ENCODE measurements around the gene IGF1R. TPM values are rescaled to one million over a fixed set of nuclear protein-coding genes. Genes with fewer than 3 reads are reported as not detected.

Gene IGF1R
- total and polyA plus RNA-seq, 2 experiments from 2014 or later: 9.5 to 92.4 TPM

DNA sequence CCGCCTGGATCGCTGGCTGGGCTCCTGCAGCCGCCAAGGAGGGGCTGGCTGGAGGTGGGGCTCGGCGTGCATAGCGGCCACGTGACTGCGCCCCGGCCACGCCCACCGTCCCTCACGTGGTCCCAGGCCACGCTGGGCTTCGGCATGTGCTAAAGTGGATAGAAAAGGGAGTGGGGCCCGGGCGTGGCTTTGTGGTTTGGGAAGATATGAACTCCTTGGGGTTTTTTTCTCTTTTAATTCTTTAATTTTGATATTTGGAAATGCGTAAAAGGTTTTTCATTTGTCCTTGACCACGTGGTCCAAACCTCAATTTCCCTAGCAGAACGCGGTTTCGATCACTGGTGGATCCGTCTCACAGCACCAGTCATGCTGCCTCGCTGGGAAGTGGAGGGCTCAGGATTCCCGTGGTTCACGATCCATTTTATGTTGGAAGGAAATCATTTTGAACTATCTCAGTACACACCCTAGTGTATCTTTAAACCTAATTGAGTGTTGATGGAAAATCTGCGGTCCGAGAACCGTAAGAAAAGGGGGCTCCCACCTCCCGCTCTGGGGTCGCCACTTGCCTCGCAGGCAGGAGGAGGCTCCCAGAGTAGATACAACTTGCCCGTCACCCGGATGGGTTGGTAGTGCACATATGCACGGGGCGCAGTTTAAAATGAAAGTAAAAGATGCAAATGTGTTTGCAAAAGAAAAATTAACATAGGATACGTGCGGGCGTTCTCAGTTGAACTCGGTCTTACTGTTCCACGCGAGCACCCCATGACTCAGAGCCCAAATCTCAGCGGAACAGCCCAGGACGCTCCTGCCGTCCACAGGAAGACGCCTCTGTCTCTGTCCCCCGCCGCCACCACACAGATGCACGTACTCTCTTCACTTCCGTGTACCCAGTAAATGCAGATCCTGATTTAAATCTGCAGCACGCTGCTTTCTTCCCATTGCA is 217.3 kb downstream of the IGF1R start:
- no peaks in the 10 kb centered on the region for H3K9me3 ChIP-seq (ENCODE audit: low read depth)
- H3K4me3 ChIP-seq: no peak overlapping the region
- DNase-seq (ENCODE audit: low read depth in 1 of 2, low spot score in 1 of 2): peak in 1 of 2 donors; percentile 85
- H3K27me3 ChIP-seq: no peaks in the 10 kb centered on the region
- TF ChIP-seq, protein P1, sequence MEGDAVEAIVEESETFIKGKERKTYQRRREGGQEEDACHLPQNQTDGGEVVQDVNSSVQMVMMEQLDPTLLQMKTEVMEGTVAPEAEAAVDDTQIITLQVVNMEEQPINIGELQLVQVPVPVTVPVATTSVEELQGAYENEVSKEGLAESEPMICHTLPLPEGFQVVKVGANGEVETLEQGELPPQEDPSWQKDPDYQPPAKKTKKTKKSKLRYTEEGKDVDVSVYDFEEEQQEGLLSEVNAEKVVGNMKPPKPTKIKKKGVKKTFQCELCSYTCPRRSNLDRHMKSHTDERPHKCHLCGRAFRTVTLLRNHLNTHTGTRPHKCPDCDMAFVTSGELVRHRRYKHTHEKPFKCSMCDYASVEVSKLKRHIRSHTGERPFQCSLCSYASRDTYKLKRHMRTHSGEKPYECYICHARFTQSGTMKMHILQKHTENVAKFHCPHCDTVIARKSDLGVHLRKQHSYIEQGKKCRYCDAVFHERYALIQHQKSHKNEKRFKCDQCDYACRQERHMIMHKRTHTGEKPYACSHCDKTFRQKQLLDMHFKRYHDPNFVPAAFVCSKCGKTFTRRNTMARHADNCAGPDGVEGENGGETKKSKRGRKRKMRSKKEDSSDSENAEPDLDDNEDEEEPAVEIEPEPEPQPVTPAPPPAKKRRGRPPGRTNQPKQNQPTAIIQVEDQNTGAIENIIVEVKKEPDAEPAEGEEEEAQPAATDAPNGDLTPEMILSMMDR (IDR thresholded peaks at IDR 0.05; ENCODE audit: low read depth, low read length): no peak
- peaks cover 6% of the 10 kb centered on the region for H3K4me1 ChIP-seq (ENCODE audit: low read depth)
- H3K36me3 ChIP-seq: no peaks in the 10 kb centered on the region
- H3K27ac ChIP-seq: peak overlapping the region; percentile 8

DNA sequence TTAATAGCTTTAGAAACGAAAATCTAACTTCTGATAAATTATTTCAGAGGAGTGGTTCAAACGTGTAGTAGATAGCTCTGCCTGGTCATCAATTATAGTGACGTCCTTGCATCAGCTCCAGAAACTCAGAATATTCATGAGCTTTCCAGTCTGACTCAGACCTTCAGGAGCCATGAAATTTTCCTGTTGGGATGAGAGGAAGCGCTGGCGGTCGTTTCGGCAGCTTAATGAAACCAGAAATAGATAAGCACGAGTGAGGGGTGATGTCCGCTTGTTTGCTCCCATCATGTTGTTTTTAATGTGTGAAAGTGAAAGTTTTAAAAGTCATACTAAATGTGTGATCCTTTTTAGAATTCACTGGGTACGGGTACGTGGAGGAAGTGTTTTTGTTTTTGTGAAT is 218.2 kb downstream of the IGF1R start:
- TF ChIP-seq, protein P1 (IDR thresholded peaks at IDR 0.05; ENCODE audit: low read depth, low read length): no peak
- peak overlapping the region; percentile 8 for H3K27ac ChIP-seq
- no peaks in the 10 kb centered on the region for H3K27me3 ChIP-seq
- no peaks in the 10 kb centered on the region for H3K4me1 ChIP-seq (ENCODE audit: low read depth)
- no peak overlapping the region for H3K4me3 ChIP-seq
- H3K36me3 ChIP-seq: no peaks in the 10 kb centered on the region
- H3K9me3 ChIP-seq (ENCODE audit: low read depth): no peaks in the 10 kb centered on the region
- peak in 1 of 2 donors; percentile 81 for DNase-seq (ENCODE audit: low read depth in 1 of 2, low spot score in 1 of 2)

DNA sequence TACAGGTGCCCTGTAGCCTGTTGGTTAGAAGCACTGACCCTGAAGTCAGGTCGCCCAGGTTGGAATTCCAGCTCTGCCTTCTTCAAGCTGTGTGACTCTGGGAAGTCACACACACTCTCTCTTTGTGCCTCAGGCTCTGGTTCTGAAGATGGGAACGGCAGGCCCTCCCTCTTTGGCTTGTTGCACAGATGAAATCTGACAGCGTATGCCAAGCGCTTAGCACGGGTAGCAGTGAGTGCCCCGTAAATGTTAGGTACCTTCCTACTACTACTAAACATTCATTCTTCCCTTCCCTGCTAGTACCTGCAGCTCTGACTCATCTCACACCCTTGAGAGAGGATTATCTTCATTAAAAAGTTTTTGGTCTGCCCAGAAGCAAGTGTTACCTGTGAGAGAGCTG is 220.2 kb downstream of the IGF1R start:
- TF ChIP-seq, protein P1 (IDR thresholded peaks at IDR 0.05; ENCODE audit: low read depth, low read length): no peak
- no peak for DNase-seq (ENCODE audit: low read depth in 1 of 2, low spot score in 1 of 2)
- H3K4me1 ChIP-seq (ENCODE audit: low read depth): peaks cover 4% of the 10 kb centered on the region
- no peaks in the 10 kb centered on the region for H3K9me3 ChIP-seq (ENCODE audit: low read depth)
- no peak overlapping the region for H3K4me3 ChIP-seq
- H3K36me3 ChIP-seq: no peaks in the 10 kb centered on the region
- no peaks in the 10 kb centered on the region for H3K27me3 ChIP-seq
- no peak overlapping the region for H3K27ac ChIP-seq

DNA sequence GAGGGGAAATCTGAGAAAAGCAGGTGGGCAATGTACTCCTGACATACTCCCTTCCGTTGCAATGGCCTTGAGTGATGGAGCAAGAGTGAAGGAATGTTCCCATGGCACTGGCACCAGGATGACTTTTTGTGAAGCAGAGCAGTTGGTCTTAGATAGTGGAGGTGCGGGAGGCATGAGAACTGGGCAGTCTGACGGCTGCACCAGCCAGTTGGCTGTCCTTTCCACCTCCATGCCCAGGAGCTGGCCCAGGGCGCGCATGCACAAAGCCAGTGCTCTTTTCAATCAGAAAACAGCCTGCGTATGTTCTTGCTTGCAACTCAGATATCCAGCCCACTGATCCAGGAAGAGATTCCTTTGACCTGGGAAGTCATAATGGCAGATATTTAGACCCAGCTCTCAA is 222.4 kb downstream of the IGF1R start:
- H3K27ac ChIP-seq: no peak overlapping the region
- H3K9me3 ChIP-seq (ENCODE audit: low read depth): no peaks in the 10 kb centered on the region
- H3K36me3 ChIP-seq: no peaks in the 10 kb centered on the region
- H3K27me3 ChIP-seq: no peaks in the 10 kb centered on the region
- H3K4me3 ChIP-seq: no peak overlapping the region
- H3K4me1 ChIP-seq (ENCODE audit: low read depth): peaks cover 22% of the 10 kb centered on the region
- DNase-seq (ENCODE audit: low read depth in 1 of 2, low spot score in 1 of 2): no peak
- TF ChIP-seq, protein P1 (IDR thresholded peaks at IDR 0.05; ENCODE audit: low read depth, low read length): no peak

DNA sequence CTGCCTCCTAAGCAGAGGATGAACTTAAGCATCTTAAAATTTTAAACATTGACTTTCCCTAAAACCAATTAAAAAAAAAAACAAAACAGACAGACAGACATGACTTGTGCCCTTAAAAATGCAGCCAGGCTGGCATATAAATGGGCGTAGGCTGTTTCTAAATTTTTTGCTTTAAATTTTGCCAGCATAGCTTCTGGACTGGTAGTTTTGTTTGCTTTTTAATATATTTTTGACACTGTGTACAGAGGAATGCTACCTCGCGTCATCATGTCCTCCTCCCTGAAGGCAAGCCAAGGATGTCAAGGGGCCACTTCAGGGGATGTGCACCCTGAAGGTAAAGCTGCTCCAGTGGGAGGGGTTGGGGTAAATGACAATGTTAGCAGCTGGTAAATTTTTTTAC is 224.4 kb downstream of the IGF1R start:
- Histone ChIP-seq H3K36me3 (no peaks in the 10 kb centered on the region), H3K4me3 (no peak overlapping the region), H3K27me3 (no peaks in the 10 kb centered on the region), H3K4me1 (ENCODE audit: low read depth) (peaks cover 40% of the 10 kb centered on the region), H3K27ac (no peak overlapping the region), H3K9me3 (ENCODE audit: low read depth) (no peaks in the 10 kb centered on the region)
- no peak for DNase-seq (ENCODE audit: low read depth in 1 of 2, low spot score in 1 of 2)
- TF ChIP-seq, protein P1 (IDR thresholded peaks at IDR 0.05; ENCODE audit: low read depth, low read length): no peak
